ENCODE measurements around the gene MTHFD2.

The MTHFD2 gene

DNA sequence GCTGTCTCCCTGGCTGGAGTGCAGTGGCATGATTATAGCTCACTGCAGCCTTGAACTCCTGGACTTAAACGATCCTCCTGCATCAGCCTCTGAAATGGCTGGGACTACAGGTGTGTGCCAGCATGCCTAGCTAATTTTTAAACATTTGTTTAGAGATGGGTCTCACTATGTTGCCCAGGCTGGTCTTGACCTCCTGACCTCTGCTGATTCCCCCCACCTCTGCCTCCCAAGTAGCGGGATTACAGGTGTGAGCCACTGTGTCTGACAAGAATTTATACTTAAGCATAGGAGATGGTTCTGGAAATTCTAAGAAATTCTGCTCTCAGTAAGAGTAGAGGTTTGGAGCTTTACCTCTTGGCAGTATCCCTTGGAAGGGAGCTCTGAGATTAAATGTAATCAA, 18.2 kb downstream of the MTHFD2 start:
- H3K27me3 ChIP-seq: no peaks in the 10 kb centered on the region
- no peaks in the 10 kb centered on the region for H3K9me3 ChIP-seq (replicated peaks in 1 of 11)
- no peak overlapping the region for H3K9ac ChIP-seq
- no peak overlapping the region for H3K4me3 ChIP-seq
- peaks cover 89 to 100% (median 93%) of the 10 kb centered on the region in 11 experiments for H3K36me3 ChIP-seq
- peaks cover 0 to 7% (median 0%) of the 10 kb centered on the region in 10 experiments; a peak in 4 of 20 replicates for H3K4me1 ChIP-seq
- no peak for TF ChIP-seq Cebpa-rat (IDR thresholded peaks at IDR 0.05)
- H3K27ac ChIP-seq: no peak overlapping the region
- H4K20me1 ChIP-seq: peaks cover 4 to 95% (median 30%) of the 10 kb centered on the region in 11 experiments; a peak in 17 of 22 replicates
- no peak overlapping the region for H3K4me2 ChIP-seq

DNA sequence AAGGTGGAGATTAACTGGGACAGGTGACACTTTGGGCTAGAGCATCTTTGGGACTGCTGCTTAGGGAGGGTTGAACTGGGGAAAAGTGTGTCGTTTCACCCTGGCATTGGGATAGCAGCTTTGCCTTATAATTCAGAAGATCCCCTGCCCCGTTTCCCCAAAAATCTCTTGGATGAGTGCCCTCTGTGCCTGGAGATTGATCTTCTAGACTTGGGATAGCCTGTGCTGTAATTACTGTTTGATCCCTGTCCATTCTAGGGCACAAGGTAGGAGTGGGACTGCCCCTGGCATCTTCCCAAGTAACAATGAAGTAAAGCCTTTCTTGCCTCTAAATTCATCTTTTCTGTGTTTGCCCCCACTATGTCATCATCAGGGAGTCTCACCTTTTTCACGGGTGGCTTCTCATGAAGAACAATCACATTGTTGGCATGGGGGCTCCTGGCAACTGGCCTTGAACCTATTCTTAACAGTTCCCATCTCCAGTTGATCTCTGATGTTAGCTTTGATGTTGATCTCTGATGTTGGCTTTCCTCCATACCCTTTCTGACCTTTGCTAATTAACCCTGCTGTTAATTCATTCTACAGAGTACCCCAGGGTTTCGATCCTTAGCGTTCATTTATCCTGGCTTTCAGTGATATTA, 21.6 kb downstream of the MTHFD2 start:
- H3K9me3 ChIP-seq (replicated peaks in 1 of 11): no peaks in the 10 kb centered on the region
- no peak overlapping the region for H3K4me2 ChIP-seq
- no peaks in the 10 kb centered on the region for H3K27me3 ChIP-seq
- H3K36me3 ChIP-seq: peaks cover 60 to 80% (median 68%) of the 10 kb centered on the region in 11 experiments
- no peak overlapping the region for H3K27ac ChIP-seq
- peaks cover 0 to 83% (median 14%) of the 10 kb centered on the region in 11 experiments; a peak in 16 of 22 replicates for H4K20me1 ChIP-seq
- H3K9ac ChIP-seq: no peak overlapping the region
- H3K4me3 ChIP-seq: no peak overlapping the region
- peaks cover 0 to 41% (median 14%) of the 10 kb centered on the region in 10 experiments; a peak in 11 of 20 replicates for H3K4me1 ChIP-seq
- TF ChIP-seq Cebpa-rat (IDR thresholded peaks at IDR 0.05): no peak

DNA sequence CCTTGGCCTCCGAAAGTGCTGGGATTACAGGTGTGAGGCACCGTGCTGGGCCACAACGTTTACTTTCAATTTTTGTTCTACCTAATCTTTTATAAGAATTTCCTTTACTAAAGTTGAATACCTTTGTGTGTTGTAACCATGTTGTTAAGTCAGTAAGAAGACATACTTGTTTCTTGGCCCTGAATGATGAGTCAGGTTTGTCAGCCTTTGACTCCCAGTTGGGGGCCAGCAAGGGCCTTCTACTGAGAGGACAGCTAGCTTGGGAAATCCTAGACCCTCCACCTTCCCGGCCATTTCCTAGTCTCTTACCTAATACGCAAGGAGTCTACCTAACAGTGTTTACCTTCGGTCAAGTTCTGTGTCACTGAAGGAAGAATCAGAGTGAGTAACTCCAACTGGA, 22.7 kb downstream of the MTHFD2 start:
- no peak for TF ChIP-seq Cebpa-rat (IDR thresholded peaks at IDR 0.05)
- no peaks in the 10 kb centered on the region for H3K27me3 ChIP-seq
- peaks cover 4 to 43% (median 18%) of the 10 kb centered on the region in 10 experiments; a peak in 16 of 20 replicates for H3K4me1 ChIP-seq
- peaks cover 0 to 72% (median 12%) of the 10 kb centered on the region in 11 experiments; a peak in 15 of 22 replicates for H4K20me1 ChIP-seq
- no peak overlapping the region for H3K27ac ChIP-seq
- peaks cover 49 to 69% (median 57%) of the 10 kb centered on the region in 11 experiments for H3K36me3 ChIP-seq
- H3K4me3 ChIP-seq: no peak overlapping the region
- H3K4me2 ChIP-seq: peak overlapping the region in 2 of 11 experiments; percentile 61 to 72; a peak in 2 of 22 replicates
- H3K9me3 ChIP-seq (replicated peaks in 1 of 11): no peaks in the 10 kb centered on the region
- H3K9ac ChIP-seq: no peak overlapping the region

GRCh38 chr2:74221604-74222299, 23.3 kb downstream of the MTHFD2 start:
- no peak for TF ChIP-seq Cebpa-rat (IDR thresholded peaks at IDR 0.05)
- Histone ChIP-seq H3K4me3 (no peak overlapping the region), H3K27me3 (no peaks in the 10 kb centered on the region), H3K27ac (no peak overlapping the region; a peak in 1 of 22 replicates), H3K4me2 (peak overlapping the region in 3 of 11 experiments; percentile 61 to 75 (median 72); a peak in 6 of 22 replicates), H3K9me3 (replicated peaks in 1 of 11) (no peaks in the 10 kb centered on the region), H3K9ac (no peak overlapping the region), H3K36me3 (peaks cover 43 to 62% (median 50%) of the 10 kb centered on the region in 11 experiments), H3K4me1 (peaks cover 11 to 45% (median 22%) of the 10 kb centered on the region in 10 experiments; a peak in 18 of 20 replicates), H4K20me1 (peaks cover 0 to 66% (median 9%) of the 10 kb centered on the region in 11 experiments; a peak in 14 of 22 replicates)

GRCh38 chr2:74222300-74222650, 23.9 kb downstream of the MTHFD2 start:
- no peak overlapping the region for H3K9ac ChIP-seq
- H3K9me3 ChIP-seq (replicated peaks in 1 of 11): no peaks in the 10 kb centered on the region
- H3K27ac ChIP-seq: no peak overlapping the region; a peak in 1 of 22 replicates
- peak overlapping the region in 3 of 11 experiments; percentile 61 to 75 (median 72); a peak in 6 of 22 replicates for H3K4me2 ChIP-seq
- TF ChIP-seq Cebpa-rat (IDR thresholded peaks at IDR 0.05): no peak
- peaks cover 0 to 60% (median 7%) of the 10 kb centered on the region in 11 experiments; a peak in 10 of 22 replicates for H4K20me1 ChIP-seq
- H3K4me1 ChIP-seq: peaks cover 12 to 47% (median 25%) of the 10 kb centered on the region in 10 experiments; a peak in 18 of 20 replicates
- no peak overlapping the region for H3K4me3 ChIP-seq
- H3K27me3 ChIP-seq: no peaks in the 10 kb centered on the region
- H3K36me3 ChIP-seq: peaks cover 37 to 57% (median 45%) of the 10 kb centered on the region in 11 experiments

GRCh38 chr2:74223941-74224770, 25.7 kb downstream of the MTHFD2 start:
- no peak for TF ChIP-seq Cebpa-rat (IDR thresholded peaks at IDR 0.05)
- Histone ChIP-seq H3K4me3 (no peak overlapping the region), H3K4me2 (peak overlapping the region in 5 of 11 experiments; percentile 39 to 75 (median 61); a peak in 10 of 22 replicates), H3K27me3 (no peaks in the 10 kb centered on the region), H3K9ac (peak overlapping the region in 2 of 11 experiments; percentile 30 to 37; a peak in 3 of 22 replicates), H4K20me1 (peaks cover 0 to 42% (median 7%) of the 10 kb centered on the region in 11 experiments; a peak in 11 of 22 replicates), H3K4me1 (peaks cover 12 to 47% (median 25%) of the 10 kb centered on the region in 10 experiments; a peak in 18 of 20 replicates), H3K27ac (peak overlapping the region in 6 of 11 experiments; percentile 13 to 71 (median 40); a peak in 11 of 22 replicates), H3K36me3 (peaks cover 20 to 38% (median 27%) of the 10 kb centered on the region in 11 experiments), H3K9me3 (replicated peaks in 1 of 11) (no peaks in the 10 kb centered on the region)

DNA sequence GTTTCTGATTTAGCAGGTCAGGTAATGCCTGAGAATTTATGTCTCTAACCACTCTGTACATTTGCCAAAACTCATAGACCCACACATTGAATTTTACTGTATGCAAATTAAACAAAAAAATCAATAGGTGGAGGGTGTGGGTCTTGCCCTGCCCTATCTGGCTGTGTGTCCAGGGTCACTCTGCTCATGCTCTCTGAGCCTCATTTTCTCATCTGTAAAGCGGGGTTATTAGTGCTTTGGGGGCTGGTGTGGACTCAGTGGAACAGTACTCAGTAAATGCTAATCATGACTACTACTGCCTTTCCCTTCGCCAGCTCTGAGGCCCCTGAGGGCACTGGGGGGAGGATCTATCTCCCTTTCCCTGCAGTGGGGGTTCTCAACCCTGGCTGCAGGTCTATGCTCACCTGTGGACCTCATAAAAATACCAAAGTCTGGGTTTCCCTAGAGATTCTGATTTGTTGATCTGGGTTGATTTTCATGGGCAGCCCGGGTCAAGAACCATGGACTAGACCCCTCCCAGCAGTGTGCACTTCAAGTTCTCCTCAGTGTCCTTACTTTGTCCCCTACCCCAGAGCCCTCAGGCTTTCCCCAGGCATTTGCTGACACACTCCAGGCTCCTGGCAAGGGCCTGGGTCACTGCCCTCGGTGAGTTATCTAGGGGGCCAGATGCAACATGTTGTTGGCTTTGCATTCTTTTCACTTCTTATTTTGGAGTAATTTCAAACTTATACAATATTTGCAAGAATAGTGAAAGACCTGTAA, 27.5 kb downstream of the MTHFD2 start:
- no peaks in the 10 kb centered on the region for H3K9me3 ChIP-seq (replicated peaks in 1 of 11)
- H3K4me3 ChIP-seq: no peak overlapping the region
- H3K4me1 ChIP-seq: peaks cover 12 to 47% (median 25%) of the 10 kb centered on the region in 10 experiments; a peak in 18 of 20 replicates
- H4K20me1 ChIP-seq: peaks cover 0 to 28% (median 0%) of the 10 kb centered on the region in 11 experiments; a peak in 7 of 22 replicates
- peaks cover 6 to 25% (median 15%) of the 10 kb centered on the region in 11 experiments; a peak in 19 of 22 replicates for H3K36me3 ChIP-seq
- no peak overlapping the region for H3K27ac ChIP-seq
- no peaks in the 10 kb centered on the region for H3K27me3 ChIP-seq
- peak overlapping the region in 5 of 11 experiments; percentile 1 to 30 (median 13); a peak in 6 of 22 replicates for H3K4me2 ChIP-seq
- H3K9ac ChIP-seq: no peak overlapping the region
- TF ChIP-seq Cebpa-rat (IDR thresholded peaks at IDR 0.05): no peak

Measured in BLaER1 treated with 17β-estradiol and CSF1 and Interleukin-3, amounts not matched to agents 10 nM and 100 nM (cell line).